K562 (cell line): ENCODE measurements around the gene JADE2. TPM values are rescaled to one million over a fixed set of nuclear protein-coding genes. Genes with fewer than 3 reads are reported as not detected.
A peak's percentile ranks its signal among the peaks of the same experiment; 100 is the strongest.

Experiments used
- BRF1 ChIP-seq: IDR thresholded peaks from 3 replicates; pipeline ENCODE4 v1.6.1; 2011; ENCODE audit warnings: borderline replicate concordance, mild to moderate bottlenecking; ENCODE audit not compliant: insufficient read length; ENCODE audit errors: extremely low read depth
- CCNT2 ChIP-seq: IDR thresholded peaks from 2 replicates; pipeline ENCODE4 v1.6.1; 2011; ENCODE audit warnings: borderline replicate concordance, low read depth, mild to moderate bottlenecking, moderate library complexity, mixed read lengths, low read length; ENCODE audit not compliant: insufficient read length; ENCODE audit errors: extremely low read depth
- CSDE1 ChIP-seq, 2 experiments: fragments of 450-650 bp; IDR thresholded peaks; 2 replicates each; pipeline ENCODE4 v1.6.1; 2016; ENCODE audit warnings: mild to moderate bottlenecking in 1 of 2
- CXXC5 ChIP-seq: fragments of 250-450 bp; sonication (Bioruptor Pico); IDR thresholded peaks from 2 replicates; pipeline ENCODE4 v1.8.0; 2022; ENCODE audit warnings: inconsistent platforms, mild to moderate bottlenecking, moderate library complexity
- HMG20B ChIP-seq: fragments of 250-450 bp; sonication (Bioruptor Pico); IDR thresholded peaks from 2 replicates; pipeline ENCODE4 v1.5.0; 2021; ENCODE audit warnings: mild to moderate bottlenecking
- PHF21A ChIP-seq: fragments of 450-650 bp; IDR thresholded peaks from 2 replicates; pipeline ENCODE4 v1.6.1; 2017; ENCODE audit warnings: low read depth, borderline replicate concordance
- SOX6 ChIP-seq: fragments of 450-650 bp; IDR thresholded peaks from 2 replicates; pipeline ENCODE4 v1.6.1; 2014; ENCODE audit warnings: mild to moderate bottlenecking
- SPI1 ChIP-seq: IDR thresholded peaks from 2 replicates; pipeline ENCODE4 v1.6.1; 2011; ENCODE audit warnings: low read depth, low read length, control low read depth, borderline replicate concordance
- ZC3H8 ChIP-seq: fragments of 450-650 bp; IDR thresholded peaks from 2 replicates; pipeline ENCODE4 v1.6.1; 2017
- ZKSCAN3 ChIP-seq: fragments of 250-450 bp; sonication (Bioruptor Pico); IDR thresholded peaks from 2 replicates; pipeline ENCODE4 v1.4.0; 2020
- ZNF282 ChIP-seq: sonication (generic); formaldehyde crosslinking; IDR thresholded peaks from 2 replicates; pipeline ENCODE4 v1.8.1; 2023; ENCODE audit warnings: missing genetic modification reagents
- ZNF384 ChIP-seq: IDR thresholded peaks from 2 replicates; pipeline ENCODE4 v1.6.1; 2012; ENCODE audit warnings: low read depth, low read length, improper control_type of control experiment
- ZNF707 ChIP-seq: fragments of 250-450 bp; sonication (Bioruptor Pico); conservative IDR thresholded peaks from 2 replicates; pipeline ENCODE4 v1.8.0; 2022; ENCODE audit warnings: inconsistent platforms, mild to moderate bottlenecking, moderate library complexity
- polyA plus RNA-seq, 8 experiments: library from polyadenylated mRNA; depleted of rRNA in 4 of 8; stranded (reverse) in 5 of 8; unstranded in 3 of 8; fragments of >200 nt; fragmentation: Nextera tagmentation in 2 of 8; fragmentation: Illumina TruSeq in 1 of 8; extraction: Ambion mirVana in 2 of 8; extraction: Trizol in 1 of 8; gene quantifications; 2 replicates each; pipeline versions ENCODE4 v1.2.1 to v1.2.3, GENCODE V29; 2011 to 2014; ENCODE audit warnings: inconsistent platforms in 1 of 8, missing spikeins in 1 of 8
- total RNA-seq, 7 experiments: library from RNA; depleted of rRNA in 6 of 7; stranded (reverse); fragments of >200 nt in 6 of 7; fragmentation: Illumina TruSeq in 2 of 7; extraction: Trizol in 2 of 7; gene quantifications; 2 replicates each; pipeline versions ENCODE4 v1.2.1 to v1.2.3, GENCODE V29; 2011 to 2021; ENCODE audit warnings: low replicate concordance in 1 of 7
- TF ChIP-seq, protein P1 (sequence below): sonication (generic); formaldehyde crosslinking; IDR thresholded peaks from 2 replicates; pipeline ENCODE4 v1.4.0; 2020; ENCODE audit warnings: mild to moderate bottlenecking, missing genetic modification reagents
- TF ChIP-seq, protein P2 (sequence below): sonication (generic); formaldehyde crosslinking; IDR thresholded peaks from 2 replicates; pipeline ENCODE4 v1.8.0; 2023; ENCODE audit warnings: mild to moderate bottlenecking, missing genetic modification reagents
- TF ChIP-seq, protein P3 (sequence below): fragments of 450-650 bp; IDR thresholded peaks from 2 replicates; pipeline ENCODE4 v1.6.1; 2016
- TF ChIP-seq, protein P4 (sequence below): fragments of 250-450 bp; sonication (Bioruptor Pico); IDR thresholded peaks from 2 replicates; pipeline ENCODE4 v1.4.0; 2020; ENCODE audit warnings: mild to moderate bottlenecking, moderate library complexity

JADE2 gene
- total and polyA plus RNA-seq, 9 of the 15 experiments (the other 6 are each of a cell fraction or from before 2014, with no cell fraction given), result 0.50 to 23.3 (median 9.1) TPM

DNA sequence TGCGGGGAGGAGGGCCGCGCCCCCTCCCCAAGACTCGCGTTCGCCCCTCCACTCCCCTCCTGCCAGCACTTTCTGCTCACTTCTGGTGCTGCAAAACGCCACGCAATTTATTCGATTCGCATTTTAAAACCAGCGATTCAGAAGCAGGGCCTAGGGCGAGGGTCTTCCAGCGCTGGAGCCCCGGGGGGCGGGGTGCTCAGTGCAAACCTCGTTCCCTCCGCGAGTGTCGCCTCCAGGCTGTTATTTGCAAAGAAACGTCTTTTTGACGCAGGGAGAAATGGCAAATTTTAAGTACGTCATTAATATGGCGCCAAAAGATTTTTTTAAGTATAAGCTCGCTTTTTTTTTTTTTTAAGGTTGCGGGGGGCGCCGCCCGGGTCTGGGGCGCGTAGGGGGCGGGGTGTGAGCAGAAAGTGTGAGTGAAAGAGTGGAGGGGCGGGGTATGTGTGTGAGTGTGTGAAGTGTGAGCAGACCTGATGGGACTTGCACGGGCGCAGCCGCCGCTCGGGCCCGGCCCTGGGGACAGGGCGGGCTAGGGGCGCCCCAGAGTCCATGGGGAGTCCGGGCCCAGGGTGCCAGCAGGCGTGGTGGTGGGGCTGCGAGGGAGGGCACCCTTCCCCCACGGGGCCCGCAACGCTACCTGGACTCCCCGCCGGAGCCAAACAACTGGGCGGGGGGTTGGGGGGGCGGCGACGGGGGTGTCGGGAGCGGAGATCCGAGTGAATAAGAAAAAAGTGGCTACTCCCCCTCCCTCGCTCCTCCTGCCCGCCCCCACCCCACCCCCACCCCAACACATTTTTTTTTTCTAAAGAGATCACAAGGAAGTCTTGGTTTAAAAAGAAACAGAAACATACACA, at the start of gene JADE2 (continued):
- TF ChIP-seq PHF21A (no peak), CXXC5 (CRISPR knock-in tag) (no peak; the same call in none of the 2 replicates), CCNT2 (no peak), SPI1 (no peak), ZC3H8 (no peak), ZKSCAN3 (CRISPR knock-in tag) (no peak), SOX6 (no peak), CSDE1 (IDR thresholded peaks at IDR 0.05) (no peak; a peak in 1 of 4 replicates), BRF1 (no peak), HMG20B (no peak), ZNF707 (CRISPR knock-in tag) (no peak), ZNF282 (CRISPR knock-in tag) (no peak), ZNF384 (peak; percentile 84)
- TF ChIP-seq, protein P1, sequence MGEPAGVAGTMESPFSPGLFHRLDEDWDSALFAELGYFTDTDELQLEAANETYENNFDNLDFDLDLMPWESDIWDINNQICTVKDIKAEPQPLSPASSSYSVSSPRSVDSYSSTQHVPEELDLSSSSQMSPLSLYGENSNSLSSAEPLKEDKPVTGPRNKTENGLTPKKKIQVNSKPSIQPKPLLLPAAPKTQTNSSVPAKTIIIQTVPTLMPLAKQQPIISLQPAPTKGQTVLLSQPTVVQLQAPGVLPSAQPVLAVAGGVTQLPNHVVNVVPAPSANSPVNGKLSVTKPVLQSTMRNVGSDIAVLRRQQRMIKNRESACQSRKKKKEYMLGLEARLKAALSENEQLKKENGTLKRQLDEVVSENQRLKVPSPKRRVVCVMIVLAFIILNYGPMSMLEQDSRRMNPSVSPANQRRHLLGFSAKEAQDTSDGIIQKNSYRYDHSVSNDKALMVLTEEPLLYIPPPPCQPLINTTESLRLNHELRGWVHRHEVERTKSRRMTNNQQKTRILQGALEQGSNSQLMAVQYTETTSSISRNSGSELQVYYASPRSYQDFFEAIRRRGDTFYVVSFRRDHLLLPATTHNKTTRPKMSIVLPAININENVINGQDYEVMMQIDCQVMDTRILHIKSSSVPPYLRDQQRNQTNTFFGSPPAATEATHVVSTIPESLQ (CRISPR knock-in tag), result no peak
- TF ChIP-seq, protein P2, sequence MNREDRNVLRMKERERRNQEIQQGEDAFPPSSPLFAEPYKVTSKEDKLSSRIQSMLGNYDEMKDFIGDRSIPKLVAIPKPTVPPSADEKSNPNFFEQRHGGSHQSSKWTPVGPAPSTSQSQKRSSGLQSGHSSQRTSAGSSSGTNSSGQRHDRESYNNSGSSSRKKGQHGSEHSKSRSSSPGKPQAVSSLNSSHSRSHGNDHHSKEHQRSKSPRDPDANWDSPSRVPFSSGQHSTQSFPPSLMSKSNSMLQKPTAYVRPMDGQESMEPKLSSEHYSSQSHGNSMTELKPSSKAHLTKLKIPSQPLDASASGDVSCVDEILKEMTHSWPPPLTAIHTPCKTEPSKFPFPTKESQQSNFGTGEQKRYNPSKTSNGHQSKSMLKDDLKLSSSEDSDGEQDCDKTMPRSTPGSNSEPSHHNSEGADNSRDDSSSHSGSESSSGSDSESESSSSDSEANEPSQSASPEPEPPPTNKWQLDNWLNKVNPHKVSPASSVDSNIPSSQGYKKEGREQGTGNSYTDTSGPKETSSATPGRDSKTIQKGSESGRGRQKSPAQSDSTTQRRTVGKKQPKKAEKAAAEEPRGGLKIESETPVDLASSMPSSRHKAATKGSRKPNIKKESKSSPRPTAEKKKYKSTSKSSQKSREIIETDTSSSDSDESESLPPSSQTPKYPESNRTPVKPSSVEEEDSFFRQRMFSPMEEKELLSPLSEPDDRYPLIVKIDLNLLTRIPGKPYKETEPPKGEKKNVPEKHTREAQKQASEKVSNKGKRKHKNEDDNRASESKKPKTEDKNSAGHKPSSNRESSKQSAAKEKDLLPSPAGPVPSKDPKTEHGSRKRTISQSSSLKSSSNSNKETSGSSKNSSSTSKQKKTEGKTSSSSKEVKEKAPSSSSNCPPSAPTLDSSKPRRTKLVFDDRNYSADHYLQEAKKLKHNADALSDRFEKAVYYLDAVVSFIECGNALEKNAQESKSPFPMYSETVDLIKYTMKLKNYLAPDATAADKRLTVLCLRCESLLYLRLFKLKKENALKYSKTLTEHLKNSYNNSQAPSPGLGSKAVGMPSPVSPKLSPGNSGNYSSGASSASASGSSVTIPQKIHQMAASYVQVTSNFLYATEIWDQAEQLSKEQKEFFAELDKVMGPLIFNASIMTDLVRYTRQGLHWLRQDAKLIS (CRISPR knock-in tag), result no peak
- TF ChIP-seq, protein P3, sequence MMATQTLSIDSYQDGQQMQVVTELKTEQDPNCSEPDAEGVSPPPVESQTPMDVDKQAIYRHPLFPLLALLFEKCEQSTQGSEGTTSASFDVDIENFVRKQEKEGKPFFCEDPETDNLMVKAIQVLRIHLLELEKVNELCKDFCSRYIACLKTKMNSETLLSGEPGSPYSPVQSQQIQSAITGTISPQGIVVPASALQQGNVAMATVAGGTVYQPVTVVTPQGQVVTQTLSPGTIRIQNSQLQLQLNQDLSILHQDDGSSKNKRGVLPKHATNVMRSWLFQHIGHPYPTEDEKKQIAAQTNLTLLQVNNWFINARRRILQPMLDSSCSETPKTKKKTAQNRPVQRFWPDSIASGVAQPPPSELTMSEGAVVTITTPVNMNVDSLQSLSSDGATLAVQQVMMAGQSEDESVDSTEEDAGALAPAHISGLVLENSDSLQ, result no peak
- TF ChIP-seq, protein P4, sequence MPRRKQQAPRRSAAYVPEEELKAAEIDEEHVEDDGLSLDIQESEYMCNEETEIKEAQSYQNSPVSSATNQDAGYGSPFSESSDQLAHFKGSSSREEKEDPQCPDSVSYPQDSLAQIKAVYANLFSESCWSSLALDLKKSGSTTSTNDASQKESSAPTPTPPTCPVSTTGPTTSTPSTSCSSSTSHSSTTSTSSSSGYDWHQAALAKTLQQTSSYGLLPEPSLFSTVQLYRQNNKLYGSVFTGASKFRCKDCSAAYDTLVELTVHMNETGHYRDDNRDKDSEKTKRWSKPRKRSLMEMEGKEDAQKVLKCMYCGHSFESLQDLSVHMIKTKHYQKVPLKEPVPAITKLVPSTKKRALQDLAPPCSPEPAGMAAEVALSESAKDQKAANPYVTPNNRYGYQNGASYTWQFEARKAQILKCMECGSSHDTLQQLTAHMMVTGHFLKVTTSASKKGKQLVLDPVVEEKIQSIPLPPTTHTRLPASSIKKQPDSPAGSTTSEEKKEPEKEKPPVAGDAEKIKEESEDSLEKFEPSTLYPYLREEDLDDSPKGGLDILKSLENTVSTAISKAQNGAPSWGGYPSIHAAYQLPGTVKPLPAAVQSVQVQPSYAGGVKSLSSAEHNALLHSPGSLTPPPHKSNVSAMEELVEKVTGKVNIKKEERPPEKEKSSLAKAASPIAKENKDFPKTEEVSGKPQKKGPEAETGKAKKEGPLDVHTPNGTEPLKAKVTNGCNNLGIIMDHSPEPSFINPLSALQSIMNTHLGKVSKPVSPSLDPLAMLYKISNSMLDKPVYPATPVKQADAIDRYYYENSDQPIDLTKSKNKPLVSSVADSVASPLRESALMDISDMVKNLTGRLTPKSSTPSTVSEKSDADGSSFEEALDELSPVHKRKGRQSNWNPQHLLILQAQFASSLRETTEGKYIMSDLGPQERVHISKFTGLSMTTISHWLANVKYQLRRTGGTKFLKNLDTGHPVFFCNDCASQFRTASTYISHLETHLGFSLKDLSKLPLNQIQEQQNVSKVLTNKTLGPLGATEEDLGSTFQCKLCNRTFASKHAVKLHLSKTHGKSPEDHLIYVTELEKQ, result no peak
